ENCODE measurements around the gene RPS23. TPM values are rescaled to one million over a fixed set of nuclear protein-coding genes. Genes with fewer than 3 reads are reported as not detected.

RPS23 gene
- total and polyA plus RNA-seq, 2 experiments from 2014 or later = 2,261 to 3,526 TPM

- Mint-ChIP-seq H3K4me1 (peaks cover 47% of the 10 kb centered on the region), H3K27me3 (ENCODE audit: insufficient read depth, low read depth, poor library complexity) (peaks cover 2% of the 10 kb centered on the region), H3K4me3 (no peak overlapping the region), H3K27ac (no peak overlapping the region), H3K36me3 (ENCODE audit: low read depth) (no peaks in the 10 kb centered on the region), H3K9me3 (no peaks in the 10 kb centered on the region)
- DNase-seq (ENCODE audit: low spot score) = no peak
- Histone ChIP-seq H3K27ac (ENCODE audit: low read depth) (no peak overlapping the region), H3K9me2 (ENCODE audit: insufficient read depth) (no peaks in the 10 kb centered on the region), H3K36me3 (ENCODE audit: insufficient read depth) (no peaks in the 10 kb centered on the region), H2AFZ (no peak overlapping the region), H4K20me1 (replicated peaks; ENCODE audit: insufficient read depth) (no peaks in the 10 kb centered on the region), H3K79me2 (replicated peaks; ENCODE audit: insufficient read depth) (no peaks in the 10 kb centered on the region), H3K4me3 (no peak overlapping the region), H3K4me1 (ENCODE audit: insufficient read depth) (peaks cover 29% of the 10 kb centered on the region), H3K4me2 (no peak overlapping the region), H3F3A (replicated peaks; ENCODE audit: low read depth) (no peaks in the 10 kb centered on the region), H3K27me3 (ENCODE audit: insufficient read depth) (peaks cover 19% of the 10 kb centered on the region)
- TF ChIP-seq POLR2AphosphoS5 (IDR thresholded peaks at IDR 0.05; ENCODE audit: low read depth) (no peak), JUNB (IDR thresholded peaks at IDR 0.05; ENCODE audit: unreplicated experiment) (no peak), CREB1 (CRISPR knock-in tag; IDR thresholded peaks at IDR 0.05; ENCODE audit: low read depth) (no peak), ETS1 (IDR thresholded peaks at IDR 0.05) (no peak), ZNF114 (CRISPR knock-in tag; IDR thresholded peaks at IDR 0.05) (no peak), ZNF462 (CRISPR knock-in tag; IDR thresholded peaks at IDR 0.05) (no peak), REST (IDR thresholded peaks at IDR 0.05; ENCODE audit: unreplicated experiment) (no peak), NANOG (IDR thresholded peaks at IDR 0.05; ENCODE audit: borderline replicate concordance) (no peak), STAT1 (IDR thresholded peaks at IDR 0.05; ENCODE audit: unreplicated experiment) (no peak), ZNF331 (CRISPR knock-in tag; IDR thresholded peaks at IDR 0.05; ENCODE audit: low read depth) (no peak), CTCF (conservative IDR thresholded peaks at IDR 0.05; ENCODE audit: low read depth in 2 of 2) (no peak), EZH2phosphoT487 (IDR thresholded peaks at IDR 0.05; ENCODE audit: unreplicated experiment) (no peak), EZH2 (IDR thresholded peaks at IDR 0.05; ENCODE audit: low read depth, unreplicated experiment) (no peak)
- no peak for ATAC-seq
Observed at GRCh38 chr5:82291420-82291819, 13.3 kb upstream of the RPS23 start.

Measured in GM23338 (cell line).